Fibroblast of peridontal ligament (primary cell): ENCODE data around the gene OSM.

Source experiments
- DNase-seq: peaks from one replicate; pipeline ENCODE4 v3.0.0-alpha.2; 2010; ENCODE audit errors: extremely low read depth

The OSM gene

DNA sequence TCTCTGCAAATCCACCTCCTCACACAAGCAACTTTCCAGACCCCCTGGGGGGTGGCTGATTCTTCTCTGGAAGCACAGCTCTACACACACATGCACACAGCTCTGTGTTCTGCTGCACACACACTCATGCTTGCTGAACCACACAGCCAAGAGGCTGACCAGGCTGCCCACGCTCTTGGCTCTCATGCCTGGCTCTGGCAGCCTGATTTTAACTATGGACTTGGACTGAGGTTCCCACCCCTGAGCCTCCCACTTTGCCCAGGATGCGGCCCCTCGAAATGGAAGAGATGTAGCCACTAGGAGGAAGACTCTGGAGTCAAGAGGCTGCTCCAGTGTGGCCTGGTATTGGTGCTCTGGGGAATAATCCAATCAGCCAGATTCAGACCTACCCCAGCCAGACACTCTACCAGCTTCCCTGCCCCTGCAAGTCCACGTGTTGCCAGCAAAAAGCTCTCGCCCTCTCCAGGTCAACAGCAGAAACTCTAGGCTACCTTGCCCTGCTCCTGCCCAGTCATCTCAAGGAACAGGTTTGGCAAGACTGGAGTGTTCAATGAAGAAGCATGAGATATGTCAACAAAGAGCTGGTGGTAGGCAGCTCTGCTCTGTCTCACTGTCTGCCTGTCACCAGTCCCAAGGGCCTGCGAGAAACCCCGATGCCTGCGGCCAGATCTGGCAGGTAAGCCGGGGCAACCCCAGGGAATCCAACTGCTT lies 31.5 kb upstream of the OSM start:
- DNase-seq, result no peak

- DNase-seq, result no peak
Observed at GRCh38 chr22:30297276-30297990, 30.8 kb upstream of the OSM start.

DNA sequence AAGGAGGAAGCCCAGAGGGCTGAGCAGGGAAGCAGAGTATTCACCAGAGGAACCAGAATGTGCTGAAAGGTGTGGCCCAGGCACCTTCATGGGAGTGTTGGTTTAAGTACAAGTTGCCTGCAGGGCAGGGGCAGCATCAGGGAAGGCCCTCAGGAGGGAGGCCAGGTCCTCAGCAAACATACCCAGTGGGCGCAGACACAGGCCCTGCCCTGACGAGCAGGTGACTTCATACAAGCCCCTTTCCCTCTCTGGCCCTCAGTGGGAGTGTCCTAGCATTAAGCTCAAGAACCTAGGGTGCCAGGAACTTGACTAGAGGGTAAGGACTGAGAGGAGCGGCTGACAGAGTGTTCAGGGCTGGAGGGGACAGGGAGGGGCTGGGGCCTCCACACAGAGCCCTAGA lies 30.2 kb upstream of the OSM start:
- DNase-seq, result no peak

DNA sequence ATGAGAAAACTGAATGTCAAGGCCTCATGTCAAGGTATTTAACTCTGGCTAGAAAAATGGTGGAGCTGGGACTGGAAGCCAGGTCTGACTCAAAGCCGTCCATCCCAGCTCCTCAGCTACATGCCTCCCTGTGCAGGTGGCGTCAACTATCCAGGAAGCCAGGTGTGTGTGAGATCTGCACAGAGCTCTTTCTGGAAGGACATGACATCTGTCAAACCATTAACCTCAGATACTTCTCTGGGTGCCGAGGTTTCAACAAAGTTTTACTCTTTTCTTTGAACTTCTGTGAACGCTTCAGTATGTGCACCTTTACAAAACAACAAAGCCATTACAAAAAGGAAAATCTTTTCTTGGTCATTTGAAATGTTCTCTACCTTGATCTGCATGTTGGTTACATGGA lies 29.7 kb upstream of the OSM start:
- no peak for DNase-seq

GRCh38 chr22:30295576-30295975 lies 28.9 kb upstream of the OSM start:
- DNase-seq, result no peak

DNA sequence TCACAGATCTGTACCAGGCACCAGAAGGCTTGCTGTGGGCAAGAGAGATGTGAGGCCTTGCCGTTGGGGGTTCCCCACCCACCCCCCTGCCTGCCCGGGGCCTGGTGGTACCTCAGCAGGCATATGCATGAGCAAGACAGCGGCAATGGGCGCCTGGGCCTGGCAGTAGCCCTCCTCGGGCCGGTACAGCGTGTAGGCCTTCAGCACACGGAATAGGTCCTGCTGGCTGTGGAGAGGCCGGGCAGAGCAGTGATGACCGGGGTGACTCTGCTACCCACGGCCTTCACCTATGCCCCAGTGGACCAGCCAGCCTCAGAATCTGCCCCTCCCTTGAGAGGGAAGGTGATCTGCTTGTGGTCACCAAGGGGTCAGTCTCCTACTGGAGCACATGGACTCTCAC lies 28.2 kb upstream of the OSM start:
- DNase-seq, result no peak

GRCh38 chr22:30294066-30294465 lies 27.4 kb upstream of the OSM start:
- DNase-seq, result no peak

- no peak for DNase-seq
Observed at GRCh38 chr22:30293026-30293425, 26.4 kb upstream of the OSM start.

- no peak for DNase-seq
Observed at GRCh38 chr22:30292069-30292970, 25.7 kb upstream of the OSM start.

- peak; percentile 41 for DNase-seq
Observed at GRCh38 chr22:30291058-30291892, 24.6 kb upstream of the OSM start.

- DNase-seq, result peak; percentile 30
Observed at GRCh38 chr22:30290342-30291057, 23.8 kb upstream of the OSM start.

- DNase-seq, result no peak
Observed at GRCh38 chr22:30289980-30290313, 23.3 kb upstream of the OSM start.

DNA sequence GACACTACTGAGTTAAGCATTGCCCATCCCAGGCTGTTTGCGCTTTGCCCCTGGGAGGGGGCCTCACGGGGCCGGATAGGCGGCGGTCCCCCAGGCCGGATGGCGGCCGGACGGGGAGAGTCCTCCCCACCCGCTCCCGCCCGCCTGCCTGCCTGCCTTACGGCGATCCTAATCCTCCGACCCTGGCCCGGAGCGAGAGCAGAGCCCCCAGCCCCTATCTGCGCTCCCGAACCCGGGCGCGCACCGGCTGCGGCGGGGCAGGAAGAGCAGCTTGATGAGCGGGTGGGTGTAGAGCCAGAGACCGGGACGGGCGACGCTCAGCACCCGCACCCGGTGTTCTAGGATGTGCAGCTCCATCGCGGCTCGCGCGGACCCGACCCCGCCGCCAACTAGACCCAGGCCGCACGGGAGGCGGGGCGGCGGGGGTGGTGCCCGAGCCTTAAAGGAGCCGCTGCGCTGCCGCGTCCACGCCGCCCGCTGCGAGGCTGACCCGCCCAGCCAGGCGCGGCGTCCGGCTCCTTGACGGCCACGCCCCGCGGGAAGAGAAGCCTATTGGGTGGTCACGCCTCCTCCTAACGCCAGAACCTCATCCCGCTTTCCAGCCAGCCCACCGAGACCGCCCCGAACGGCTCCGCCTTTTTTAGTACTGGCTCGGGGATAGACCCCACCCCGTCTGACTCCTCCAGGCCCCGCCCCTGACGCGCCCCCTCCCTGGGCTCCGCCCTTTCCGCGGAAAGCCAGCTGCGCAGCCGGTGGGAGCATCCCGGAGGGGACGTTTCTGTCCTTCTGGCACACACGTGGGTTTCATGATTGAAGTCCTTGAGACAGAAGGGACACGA lies 22.7 kb upstream of the OSM start, which contains the start of gene CASTOR1:
CASTOR1 (minus strand) TSS at position 365 of the 839 bp plus-strand sequence; CDS start at position 357, 8 bp downstream.
- peak; percentile 96 for DNase-seq

DNA sequence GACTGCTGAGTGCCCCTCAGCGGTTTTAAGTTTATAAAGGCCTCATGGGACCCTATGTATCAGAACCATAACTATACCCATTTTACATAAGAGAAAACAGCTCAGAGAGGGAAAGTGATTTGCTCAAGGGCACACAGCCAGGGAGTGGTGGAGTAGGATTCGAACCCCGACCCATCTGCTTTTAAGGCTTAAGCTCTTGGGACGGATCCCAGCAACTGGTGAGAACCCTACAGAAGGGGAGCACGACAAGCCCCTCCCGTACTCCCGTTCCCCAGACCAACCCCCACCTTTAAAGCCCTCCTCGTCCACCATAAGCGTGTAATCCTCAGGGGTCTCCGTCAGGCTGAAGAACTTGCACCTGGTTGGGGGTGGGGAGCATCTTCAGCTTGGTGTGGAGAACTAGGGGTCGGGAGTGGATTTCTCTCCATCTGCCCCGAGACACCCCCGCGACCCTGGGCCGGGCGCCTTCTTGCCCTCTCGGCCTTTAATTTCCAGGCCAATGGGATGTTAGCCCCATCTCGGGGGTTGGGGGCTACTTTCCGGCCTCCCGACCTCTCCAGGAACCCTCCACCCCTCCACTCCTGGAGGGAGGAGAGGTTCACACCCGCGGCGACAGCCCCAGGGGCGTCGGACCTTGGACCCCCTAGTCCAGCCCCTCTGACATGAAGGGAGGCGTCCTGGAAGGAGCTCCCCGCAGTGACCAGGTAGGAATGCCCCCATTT lies 21.9 kb upstream of the OSM start:
- no peak for DNase-seq

DNA sequence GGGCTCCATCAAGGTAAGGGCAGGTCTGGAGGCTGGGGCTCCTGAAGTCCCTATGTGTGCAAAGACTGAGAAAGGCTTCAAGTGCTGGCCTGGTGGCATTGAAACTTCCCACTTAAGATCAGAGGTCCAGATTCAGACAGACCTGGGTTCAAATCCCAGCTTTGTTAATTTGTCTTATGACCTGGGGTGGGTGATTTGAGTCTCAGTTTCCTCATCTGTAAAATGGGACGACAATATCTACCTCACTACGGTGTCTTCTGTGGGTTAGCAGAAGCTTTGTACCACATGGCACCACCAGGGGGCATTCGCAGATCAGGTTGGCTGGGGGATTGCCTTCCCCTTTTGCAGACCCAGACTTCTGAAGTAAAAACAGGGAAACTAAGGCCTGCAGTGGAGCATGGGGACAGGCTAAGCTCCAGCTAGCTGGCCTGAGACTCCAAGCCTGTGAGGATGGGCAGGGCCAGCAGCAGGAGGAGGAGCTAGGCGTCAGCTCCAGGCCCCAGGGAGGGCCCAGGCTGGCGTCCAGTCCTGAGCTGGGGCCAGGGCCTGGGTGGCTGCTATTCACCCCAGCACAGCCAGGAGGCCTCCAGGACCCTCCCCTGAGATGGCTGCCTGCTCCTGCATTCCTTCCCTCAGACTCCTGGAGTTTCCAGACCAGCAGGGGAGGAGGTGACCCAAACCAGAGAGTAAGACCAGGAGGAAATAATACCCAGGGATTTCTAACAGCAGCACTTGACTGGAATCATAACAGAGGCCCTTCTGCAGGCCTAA lies 21.2 kb upstream of the OSM start:
- peak; percentile 92 for DNase-seq

GRCh38 chr22:30286813-30287647 lies 20.4 kb upstream of the OSM start:
- DNase-seq, result no peak

GRCh38 chr22:30286331-30286730 lies 19.7 kb upstream of the OSM start:
- no peak for DNase-seq

DNA sequence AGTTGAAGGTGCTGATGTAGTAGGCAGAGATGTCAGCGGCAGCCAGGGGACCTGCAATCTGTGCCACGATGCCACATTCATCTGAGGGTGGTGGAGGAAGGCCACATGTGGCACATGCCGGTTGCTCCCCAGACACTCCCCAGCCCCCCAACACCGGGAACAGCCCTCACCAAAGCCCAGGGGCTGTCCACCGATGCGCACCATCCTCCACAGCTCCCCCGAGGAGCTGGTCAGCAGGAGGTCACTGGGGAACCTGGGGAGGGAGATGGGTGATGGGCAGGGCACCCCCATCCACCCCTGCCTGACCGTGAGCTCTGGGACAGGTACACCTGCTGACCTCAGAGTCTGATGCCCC lies 19.2 kb upstream of the OSM start:
- DNase-seq, result no peak
